Ovary (tissue), 9 donors: ENCODE data around the gene GRPEL1. TPM values are rescaled to one million over a fixed set of nuclear protein-coding genes. Genes with fewer than 3 reads are reported as not detected.

Experiments used
- DNase-seq, 5 donors: peaks; one replicate each; pipeline ENCODE4 v3.0.0-alpha.2; 2019 to 2020
- H3K27ac ChIP-seq, 2 donors: fragments of 200-600 bp; one replicate each; pipeline versions ENCODE4 v1.5.1 to v1.8.0; 2019 to 2022
- H3K27me3 ChIP-seq: fragments of 200-600 bp; one replicate; pipeline ENCODE4 v1.8.0; 2022
- H3K36me3 ChIP-seq: fragments of 200-600 bp; sonication (generic); one replicate; pipeline ENCODE4 v1.5.1; 2019
- H3K4me1 ChIP-seq: one replicate; pipeline ENCODE4 v1.8.1; 2013; ENCODE audit warnings: mild to moderate bottlenecking, moderate library complexity; ENCODE audit not compliant: insufficient read depth
- H3K4me3 ChIP-seq: fragments of 200-600 bp; sonication (generic); one replicate; pipeline ENCODE4 v1.5.1; 2017
- H3K9me3 ChIP-seq, 2 donors: fragments of 200-600 bp in 1 of 2; sonication (generic) in 1 of 2; one replicate each; pipeline versions ENCODE4 v1.5.1 to v1.8.1; 2013 to 2019; ENCODE audit warnings: mild to moderate bottlenecking in 1 of 2, moderate library complexity in 1 of 2
- EP300 ChIP-seq: sonication (generic); formaldehyde crosslinking; IDR thresholded peaks from one replicate; pipeline ENCODE4 v1.6.1; 2017; ENCODE audit warnings: antibody characterized with exemption
- POLR2A ChIP-seq: fragments of 450-650 bp; IDR thresholded peaks from one replicate; pipeline ENCODE4 v1.6.1; 2017; ENCODE audit warnings: antibody characterized with exemption, mild to moderate bottlenecking, moderate library complexity
- WGBS, 3 donors: extraction: QIAGEN DNeasy Blood & Tissue Kit in 1 of 3; methylation state at CpG; one replicate each; pipeline versions ENCODE4 v1.1.5 to v1.1.7; 2013 to 2017; 5-methylcytosine and 5-hydroxymethylcytosine counted together
- intact Hi-C, 4 donors: fragments of 100-400 bp; cut with DNase I; formaldehyde crosslinking; loops; one replicate each; pipeline versions ENCODE4 v1.11.0 to v1.15.1; 2022 to 2023
- polyA plus RNA-seq, 2 donors: library from polyadenylated mRNA; stranded (reverse); fragments of 200-250 nt in 1 of 2; fragments of 350-450 nt in 1 of 2; fragmentation: Illumina TruSeq in 1 of 2; extraction: RNeasy Lipid Tissue Mini Kit (QIAGEN cat#74804) in 1 of 2; gene quantifications; one replicate each; pipeline ENCODE4 v1.2.3, GENCODE V29; 2013 to 2014
- total RNA-seq, 7 donors: library from RNA; depleted of rRNA in 2 of 7; stranded (reverse); fragments of >200 nt in 2 of 7; fragmentation: NEBNext Ultra II Directional in 3 of 7; extraction: Animal tissue kit (Norgen Biotek cat#: 25700) in 3 of 7; gene quantifications; one replicate each; pipeline versions ENCODE4 v1.1.0 to v1.2.4, GENCODE V29; 2016 to 2023
- TF ChIP-seq, protein P1 (sequence below), 3 donors: fragments of 450-650 bp in 2 of 3; fragments of 200-600 bp in 1 of 3; IDR thresholded peaks; one replicate each; pipeline versions ENCODE4 v1.5.1 to v1.8.0; 2016 to 2022; ENCODE audit warnings: antibody characterized with exemption in 3 of 3, mild to moderate bottlenecking in 1 of 3
- donor health status: DM: no; HTN: no; CAD: no; lungs with moderate emphysema.
- donor health status: DM: no; HTN: no; CAD: no.
- donor health status: Bipolar disorder and iron deficiency.
- donor health status: DM: yes; HTN: yes; CAD: no.
- donor health status: DM: no; HTN: no; CAD: no.
- donor health status: DM: yes; HTN: yes; CAD: no.

The GRPEL1 gene
- total and polyA plus RNA-seq, 9 donors = 11.1 to 74.8 (median 23.3) TPM

GRCh38 chr4:7020290-7020689, 47.6 kb downstream of the GRPEL1 start:
- no peaks in the 10 kb centered on the region for H3K9me3 ChIP-seq
- no peak overlapping the region for H3K27ac ChIP-seq
- DNase-seq = no peak
- no peaks in the 10 kb centered on the region for H3K27me3 ChIP-seq
- H3K4me1 ChIP-seq = no peaks in the 10 kb centered on the region
- no peak overlapping the region for H3K4me3 ChIP-seq
- 93 to 98% (median 96%) methylated on average over 2 of the region's 2 CpGs for WGBS, 3 donors
- TF ChIP-seq POLR2A = no peak
- TF ChIP-seq, protein P1, sequence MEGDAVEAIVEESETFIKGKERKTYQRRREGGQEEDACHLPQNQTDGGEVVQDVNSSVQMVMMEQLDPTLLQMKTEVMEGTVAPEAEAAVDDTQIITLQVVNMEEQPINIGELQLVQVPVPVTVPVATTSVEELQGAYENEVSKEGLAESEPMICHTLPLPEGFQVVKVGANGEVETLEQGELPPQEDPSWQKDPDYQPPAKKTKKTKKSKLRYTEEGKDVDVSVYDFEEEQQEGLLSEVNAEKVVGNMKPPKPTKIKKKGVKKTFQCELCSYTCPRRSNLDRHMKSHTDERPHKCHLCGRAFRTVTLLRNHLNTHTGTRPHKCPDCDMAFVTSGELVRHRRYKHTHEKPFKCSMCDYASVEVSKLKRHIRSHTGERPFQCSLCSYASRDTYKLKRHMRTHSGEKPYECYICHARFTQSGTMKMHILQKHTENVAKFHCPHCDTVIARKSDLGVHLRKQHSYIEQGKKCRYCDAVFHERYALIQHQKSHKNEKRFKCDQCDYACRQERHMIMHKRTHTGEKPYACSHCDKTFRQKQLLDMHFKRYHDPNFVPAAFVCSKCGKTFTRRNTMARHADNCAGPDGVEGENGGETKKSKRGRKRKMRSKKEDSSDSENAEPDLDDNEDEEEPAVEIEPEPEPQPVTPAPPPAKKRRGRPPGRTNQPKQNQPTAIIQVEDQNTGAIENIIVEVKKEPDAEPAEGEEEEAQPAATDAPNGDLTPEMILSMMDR (IDR thresholded peaks at IDR 0.05) = no peak
- no peak for TF ChIP-seq EP300
- intact Hi-C loops = no loop called here
- H3K36me3 ChIP-seq = no peaks in the 10 kb centered on the region

DNA sequence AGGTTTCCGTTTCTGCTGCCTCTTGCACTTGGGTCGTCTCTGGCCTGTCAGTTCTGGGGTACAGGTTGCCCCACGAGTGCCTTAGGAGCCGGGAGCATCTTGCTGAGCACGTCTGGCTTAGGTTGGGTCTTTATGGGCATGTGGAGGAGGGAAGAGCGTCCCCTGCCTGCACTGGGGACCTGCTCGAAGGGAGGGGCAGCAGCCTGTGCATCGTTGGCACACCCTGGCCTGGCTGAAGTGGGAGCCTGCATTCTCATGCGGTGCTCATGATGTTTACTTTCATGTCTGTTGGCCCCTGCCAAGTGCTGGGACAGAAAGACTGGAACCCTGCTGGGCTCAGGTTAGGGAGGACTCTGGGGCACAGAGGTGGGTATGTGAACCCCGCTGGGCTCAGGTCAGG, 48.5 kb downstream of the GRPEL1 start:
- Histone ChIP-seq H3K9me3 (no peaks in the 10 kb centered on the region), H3K27me3 (no peaks in the 10 kb centered on the region), H3K36me3 (no peaks in the 10 kb centered on the region), H3K27ac (no peak overlapping the region), H3K4me1 (no peaks in the 10 kb centered on the region), H3K4me3 (no peak overlapping the region)
- WGBS, 3 donors = 86 to 92% (median 86%) methylated on average over 10 of the region's 10 CpGs
- DNase-seq = no peak
- intact Hi-C loops = no loop called here
- TF ChIP-seq EP300 (no peak), POLR2A (no peak)
- TF ChIP-seq, protein P1 (IDR thresholded peaks at IDR 0.05) = no peak

GRCh38 chr4:7018281-7018680, 49.6 kb downstream of the GRPEL1 start:
- H3K9me3 ChIP-seq = no peaks in the 10 kb centered on the region
- intact Hi-C loops = no loop called here
- no peak overlapping the region for H3K4me3 ChIP-seq
- no peaks in the 10 kb centered on the region for H3K4me1 ChIP-seq
- H3K36me3 ChIP-seq = no peaks in the 10 kb centered on the region
- WGBS, 3 donors = 88 to 90% (median 88%) methylated on average over 9 of the region's 9 CpGs
- no peaks in the 10 kb centered on the region for H3K27me3 ChIP-seq
- no peak overlapping the region for H3K27ac ChIP-seq
- DNase-seq = no peak
- TF ChIP-seq, protein P1 (IDR thresholded peaks at IDR 0.05) = no peak
- TF ChIP-seq EP300 (no peak), POLR2A (no peak)

DNA sequence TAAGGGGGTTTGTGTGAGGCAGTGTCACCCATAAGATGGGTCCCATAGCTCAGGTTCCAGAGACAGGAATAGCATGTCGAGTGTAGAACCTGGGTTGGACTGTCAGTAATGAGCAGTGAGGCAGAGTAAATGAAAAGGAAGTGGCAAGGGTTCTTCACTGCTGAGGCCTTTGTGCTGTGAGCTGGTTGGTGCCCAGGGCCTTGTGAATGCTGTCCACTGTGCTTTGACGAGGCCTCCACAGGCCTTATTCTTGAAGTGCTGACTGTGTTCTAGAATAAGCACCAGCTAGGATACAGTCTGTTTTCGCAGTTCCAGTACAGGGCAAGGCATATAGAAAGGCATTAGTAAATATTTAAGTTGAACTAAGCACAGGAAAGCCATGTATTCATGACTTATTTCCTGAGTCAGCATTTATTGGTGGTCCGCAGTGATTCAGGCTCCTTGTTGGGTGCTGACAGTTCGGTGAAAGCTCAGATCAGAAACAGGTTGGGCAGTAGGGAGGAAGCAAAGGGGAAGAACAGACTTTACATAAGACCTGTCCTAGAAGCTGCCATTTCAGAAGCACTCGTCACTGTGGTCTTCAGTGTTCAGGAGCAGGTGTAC, 50.3 kb downstream of the GRPEL1 start:
- Histone ChIP-seq H3K36me3 (no peaks in the 10 kb centered on the region), H3K9me3 (no peaks in the 10 kb centered on the region), H3K27me3 (no peaks in the 10 kb centered on the region), H3K4me3 (no peak overlapping the region), H3K4me1 (no peaks in the 10 kb centered on the region), H3K27ac (no peak overlapping the region)
- intact Hi-C loops = no loop called here
- TF ChIP-seq, protein P1 (IDR thresholded peaks at IDR 0.05) = no peak
- TF ChIP-seq POLR2A = no peak
- no peak for TF ChIP-seq EP300
- DNase-seq = no peak
- WGBS, 3 donors = 89 to 96% (median 90%) methylated on average over 6 of the region's 6 CpGs
